ENCODE measurements around the gene CEP170B.
"Not testable (repeated sequence)": the region's sequence is repeated elsewhere in the genome, so short reads cannot be mapped to it uniquely, and the experiment has no call there.

Gene CEP170B

GRCh38 chr14:104880584-104881210 lies 15.6 kb downstream of the CEP170B start:
- H3K4me3 ChIP-seq (ENCODE audit: low read length) = no peak overlapping the region
- TF ChIP-seq CTCF (conservative IDR thresholded peaks at IDR 0.05; ENCODE audit: low read depth, low read length) = no peak
- no peak for DNase-seq (ENCODE audit: low read depth)

GRCh38 chr14:104881369-104881979 lies 16.4 kb downstream of the CEP170B start:
- H3K4me3 ChIP-seq (ENCODE audit: low read length) = no peak overlapping the region
- TF ChIP-seq CTCF (conservative IDR thresholded peaks at IDR 0.05; ENCODE audit: low read depth, low read length) = no peak
- no peak for DNase-seq (ENCODE audit: low read depth)

GRCh38 chr14:104882325-104882973 lies 17.4 kb downstream of the CEP170B start:
- no peak overlapping the region for H3K4me3 ChIP-seq (ENCODE audit: low read length)
- no peak for DNase-seq (ENCODE audit: low read depth)
- TF ChIP-seq CTCF (conservative IDR thresholded peaks at IDR 0.05; ENCODE audit: low read depth, low read length) = no peak

- no peak for TF ChIP-seq CTCF (conservative IDR thresholded peaks at IDR 0.05; ENCODE audit: low read depth, low read length)
- no peak for DNase-seq (ENCODE audit: low read depth)
- no peak overlapping the region for H3K4me3 ChIP-seq (ENCODE audit: low read length)
Observed at GRCh38 chr14:104882991-104883660, 18.1 kb downstream of the CEP170B start.

GRCh38 chr14:104883681-104884361 lies 18.8 kb downstream of the CEP170B start:
- TF ChIP-seq CTCF (conservative IDR thresholded peaks at IDR 0.05; ENCODE audit: low read depth, low read length) = no peak
- no peak overlapping the region for H3K4me3 ChIP-seq (ENCODE audit: low read length)
- no peak for DNase-seq (ENCODE audit: low read depth)

- H3K4me3 ChIP-seq (ENCODE audit: low read length); DNase-seq (ENCODE audit: low read depth): not testable (repeated sequence)
Observed at GRCh38 chr14:104884381-104884780, 19.3 kb downstream of the CEP170B start.

Data from retinal pigment epithelial cell (primary cell).